Daoy (cell line): ENCODE measurements around the gene OLFM3. TPM values are rescaled to one million over a fixed set of nuclear protein-coding genes. Genes with fewer than 3 reads are reported as not detected.

Source experiments
- DNase-seq: peaks from one replicate; pipeline ENCODE4 v3.0.0-alpha.2; 2015; ENCODE audit warnings: low read depth
- total RNA-seq: library from RNA; depleted of rRNA; stranded (reverse); fragments of >200 nt; shearing (Covaris generic); gene quantifications from 2 replicates; pipeline ENCODE4 v1.2.3, GENCODE V29; 2014

The OLFM3 gene
- total RNA-seq, 1 experiment from 2014 or later = not detected

- no peak for DNase-seq
Observed at GRCh38 chr1:101849356-101849755, 147.4 kb downstream of the OLFM3 start.

- DNase-seq = no peak
Observed at GRCh38 chr1:101847626-101848025, 149.1 kb downstream of the OLFM3 start.

- no peak for DNase-seq
Observed at GRCh38 chr1:101846820-101847219, 149.9 kb downstream of the OLFM3 start.

- no peak for DNase-seq
Observed at GRCh38 chr1:101843160-101843559, 153.6 kb downstream of the OLFM3 start.

- DNase-seq = no peak
Observed at GRCh38 chr1:101841824-101842223, 154.9 kb downstream of the OLFM3 start.

- DNase-seq = no peak
Observed at GRCh38 chr1:101835988-101836387, 160.7 kb downstream of the OLFM3 start.

GRCh38 chr1:101833312-101833711 is 163.4 kb downstream of the OLFM3 start:
- DNase-seq = no peak

- no peak for DNase-seq
Observed at GRCh38 chr1:101826416-101826815, 170.3 kb downstream of the OLFM3 start.

- no peak for DNase-seq
Observed at GRCh38 chr1:101820071-101820470, 176.7 kb downstream of the OLFM3 start.

GRCh38 chr1:101816262-101816661 is 180.5 kb downstream of the OLFM3 start:
- DNase-seq = no peak

GRCh38 chr1:101798417-101798816 is 198.3 kb downstream of the OLFM3 start:
- DNase-seq = no peak

GRCh38 chr1:101797722-101798121 is 199.0 kb downstream of the OLFM3 start:
- DNase-seq = no peak

- no peak for DNase-seq
Observed at GRCh38 chr1:101781201-101781831, 215.4 kb downstream of the OLFM3 start.

GRCh38 chr1:101769520-101769919 is 227.2 kb downstream of the OLFM3 start:
- no peak for DNase-seq

- no peak for DNase-seq
Observed at GRCh38 chr1:101757985-101758384, 238.7 kb downstream of the OLFM3 start.

GRCh38 chr1:101756411-101756810 is 240.3 kb downstream of the OLFM3 start:
- DNase-seq = no peak
